Hematopoietic multipotent progenitor cell (in vitro differentiated cells): Measurements from ENCODE around the gene LPCAT3. TPM values are rescaled to one million over a fixed set of nuclear protein-coding genes. Genes with fewer than 3 reads are reported as not detected.
A peak's percentile ranks its signal among the peaks of the same experiment; 100 is the strongest.

Source experiments
- small RNA-seq: library from RNA; depleted of rRNA; stranded (forward); fragments of <200 nt; gene quantifications from one replicate; pipeline ENCODE3, GENCODE V24; 2012
- total RNA-seq: library from RNA; depleted of rRNA; stranded (reverse); fragments of >200 nt; gene quantifications from one replicate; pipeline ENCODE4 v1.2.3, GENCODE V29; 2012

Gene LPCAT3
- total RNA-seq, 1 donor, result 33.1 TPM

Small RNAs within 50 kb of the gene (small RNA-seq; reads per million reads assigned to genes)
- gene AC006512.1, result not detected
- 12.5 reads per million, percentile 93 among the genes with 10 or more reads in this experiment for gene MIR141
- 36.0 reads per million, percentile 96 among the genes with 10 or more reads in this experiment for gene MIR200C
- gene RNU7-1, result not detected
- 3.4 reads per million, percentile 81 among the genes with 10 or more reads in this experiment for gene SCARNA12

Other genes with a start within 250 kb of the LPCAT3 start
- gene LAG3, start 246.0 kb downstream of the LPCAT3 start, total RNA-seq, result 12.1 TPM
- 3.8 TPM for gene CD4, start 228.9 kb downstream of the LPCAT3 start, total RNA-seq
- 29.6 TPM for gene GPR162, start 196.7 kb downstream of the LPCAT3 start, total RNA-seq
- 13.2 TPM for gene P3H3, start 190.1 kb downstream of the LPCAT3 start, total RNA-seq
- gene GNB3, start 177.6 kb downstream of the LPCAT3 start, total RNA-seq, result 1.9 TPM
- gene CDCA3, start 167.2 kb downstream of the LPCAT3 start, total RNA-seq, result 3.5 TPM
- 78.1 TPM for gene USP5, start 166.3 kb downstream of the LPCAT3 start, total RNA-seq
- gene TPI1, start 150.9 kb downstream of the LPCAT3 start, total RNA-seq, result 440 TPM
- 10.8 TPM for gene SPSB2, start 145.2 kb downstream of the LPCAT3 start, total RNA-seq
- 16.2 TPM for gene LRRC23, start 113.7 kb downstream of the LPCAT3 start, total RNA-seq
- gene ENO2, start 103.9 kb downstream of the LPCAT3 start, total RNA-seq, result 14.0 TPM
- gene ATN1, start 90.5 kb downstream of the LPCAT3 start, total RNA-seq, result 25.0 TPM
- not detected for gene RNU7-1, start 74.7 kb downstream of the LPCAT3 start, total RNA-seq
- 336 TPM for gene C12orf57, start 74.5 kb downstream of the LPCAT3 start, total RNA-seq
- 403 TPM for gene PTPN6, start 67.1 kb downstream of the LPCAT3 start, total RNA-seq
- gene PHB2, start 47.8 kb downstream of the LPCAT3 start, total RNA-seq, result 344 TPM
- gene EMG1, start 47.6 kb downstream of the LPCAT3 start, total RNA-seq, result 22.4 TPM
- gene C1S, start 42.2 kb upstream of the LPCAT3 start, total RNA-seq, result 0.81 TPM
- gene C1R, start 74.0 kb upstream of the LPCAT3 start, total RNA-seq, result 11.0 TPM
- gene C1RL, start 90.7 kb upstream of the LPCAT3 start, total RNA-seq, result 71.9 TPM
- gene RBP5, start 110.4 kb upstream of the LPCAT3 start, total RNA-seq, result under 0.01 TPM
- gene CLSTN3, start 111.9 kb upstream of the LPCAT3 start, total RNA-seq, result 53.9 TPM
- 32.3 TPM for gene PEX5, start 171.2 kb upstream of the LPCAT3 start, total RNA-seq